WTC11 (cell line): ENCODE measurements around the gene RGS7. TPM values are rescaled to one million over a fixed set of nuclear protein-coding genes. Genes with fewer than 3 reads are reported as not detected.

ENCODE experiments used
- ATAC-seq: fragments of 200-7000 bp; cut with Tn5 transposase; 2 replicates; pipeline ENCODE4 v1.10.0; 2021; ENCODE audit warnings: mild to moderate bottlenecking, moderate library complexity
- CTCF ChIA-PET: fragments of 300-600 bp; sonication (Branson Sonifier 250); formaldehyde crosslinking; loops from one replicate; lab custom pipeline; 2021; ENCODE audit warnings: antibody characterized with exemption; lab: Charles Lee
- POLR2A ChIA-PET: fragments of 350-600 bp; sonication (Branson Sonifier 250); formaldehyde crosslinking; loops from one replicate; lab custom pipeline; 2021; ENCODE audit warnings: antibody characterized with exemption; lab: Charles Lee
- DNase-seq: peaks from one replicate; pipeline ENCODE4 v3.0.0; 2021; ENCODE audit warnings: low spot score
- H3K27ac Mint-ChIP-seq: 2 replicates; pipeline ENCODE4 v1.8.0; 2021; ENCODE audit warnings: mixed read lengths
- H3K27me3 Mint-ChIP-seq: 2 replicates; pipeline ENCODE4 v1.8.0; 2021; ENCODE audit warnings: low read depth, mild to moderate bottlenecking, moderate library complexity, mixed read lengths
- H3K36me3 Mint-ChIP-seq: 2 replicates; pipeline ENCODE4 v1.8.0; 2021; ENCODE audit warnings: mixed read lengths
- H3K4me1 Mint-ChIP-seq: 2 replicates; pipeline ENCODE4 v1.8.0; 2022; ENCODE audit warnings: mixed read lengths
- H3K4me3 Mint-ChIP-seq: 2 replicates; pipeline ENCODE4 v1.8.0; 2021; ENCODE audit warnings: mild to moderate bottlenecking, moderate library complexity, mixed read lengths
- H3K9me3 Mint-ChIP-seq: 2 replicates; pipeline ENCODE4 v1.8.0; 2021; ENCODE audit warnings: mixed read lengths
- CBFB ChIP-seq: sonication (generic); formaldehyde crosslinking; IDR thresholded peaks from 2 replicates; pipeline ENCODE4 v1.8.1; 2022; ENCODE audit warnings: mild to moderate bottlenecking, low read depth, missing genetic modification reagents
- E2F4 ChIP-seq: sonication (generic); formaldehyde crosslinking; IDR thresholded peaks from 2 replicates; pipeline ENCODE4 v1.8.1; 2022; ENCODE audit warnings: low read depth, mild to moderate bottlenecking, moderate library complexity, missing genetic modification reagents, borderline replicate concordance
- ELF4 ChIP-seq: sonication (generic); formaldehyde crosslinking; IDR thresholded peaks from 2 replicates; pipeline ENCODE4 v1.8.1; 2022; ENCODE audit warnings: low read depth, mild to moderate bottlenecking, moderate library complexity, missing genetic modification reagents
- FOXJ3 ChIP-seq: sonication (generic); formaldehyde crosslinking; IDR thresholded peaks from 2 replicates; pipeline ENCODE4 v1.9.0; 2021; ENCODE audit warnings: missing genetic modification reagents, mild to moderate bottlenecking, borderline replicate concordance
- FOXK1 ChIP-seq: sonication (generic); formaldehyde crosslinking; IDR thresholded peaks from 2 replicates; pipeline ENCODE4 v1.8.0; 2022; ENCODE audit warnings: mild to moderate bottlenecking, moderate library complexity, missing genetic modification reagents
- GABPB1 ChIP-seq: sonication (generic); formaldehyde crosslinking; IDR thresholded peaks from 2 replicates; pipeline ENCODE4 v1.8.1; 2023; ENCODE audit warnings: mild to moderate bottlenecking, missing genetic modification reagents
- HMGA2 ChIP-seq: fragments of 250-450 bp; sonication (Bioruptor Pico); IDR thresholded peaks from 2 replicates; pipeline ENCODE4 v1.4.0; 2021; ENCODE audit warnings: mild to moderate bottlenecking, moderate library complexity
- NR3C1 ChIP-seq: sonication (generic); formaldehyde crosslinking; conservative IDR thresholded peaks from 2 replicates; pipeline ENCODE4 v1.8.1; 2023; ENCODE audit warnings: low read depth, mild to moderate bottlenecking, missing genetic modification reagents
- PREB ChIP-seq: sonication (generic); formaldehyde crosslinking; IDR thresholded peaks from 2 replicates; pipeline ENCODE4 v1.8.1; 2022; ENCODE audit warnings: mild to moderate bottlenecking, missing genetic modification reagents, moderate library complexity, borderline replicate concordance
- RELA ChIP-seq: sonication (generic); formaldehyde crosslinking; IDR thresholded peaks from 2 replicates; pipeline ENCODE4 v1.8.1; 2022; ENCODE audit warnings: missing genetic modification reagents, mild to moderate bottlenecking, borderline replicate concordance
- SP1 ChIP-seq: sonication (generic); formaldehyde crosslinking; conservative IDR thresholded peaks from 2 replicates; pipeline ENCODE4 v1.8.1; 2022; ENCODE audit warnings: missing genetic modification reagents
- TP53 ChIP-seq: sonication (generic); formaldehyde crosslinking; IDR thresholded peaks from 2 replicates; pipeline ENCODE4 v1.8.1; 2023; ENCODE audit warnings: mild to moderate bottlenecking, missing genetic modification reagents
- USF2 ChIP-seq: sonication (generic); formaldehyde crosslinking; IDR thresholded peaks from 2 replicates; pipeline ENCODE4 v1.8.1; 2023; ENCODE audit warnings: mild to moderate bottlenecking, missing genetic modification reagents, moderate library complexity
- ZMAT4 ChIP-seq: fragments of 250-450 bp; sonication (Bioruptor Pico); IDR thresholded peaks from 2 replicates; pipeline ENCODE4 v1.9.0; 2021; ENCODE audit warnings: mild to moderate bottlenecking
- ZNF263 ChIP-seq: sonication (generic); formaldehyde crosslinking; IDR thresholded peaks from 2 replicates; pipeline ENCODE4 v1.8.1; 2022; ENCODE audit warnings: low read depth, mild to moderate bottlenecking, moderate library complexity, missing genetic modification reagents
- ZNF396 ChIP-seq: fragments of 250-450 bp; sonication (Bioruptor Pico); IDR thresholded peaks from 2 replicates; pipeline ENCODE4 v1.8.0; 2021; ENCODE audit warnings: mild to moderate bottlenecking, moderate library complexity, borderline replicate concordance
- ZNF416 ChIP-seq: fragments of 250-450 bp; sonication (Bioruptor Pico); IDR thresholded peaks from 2 replicates; pipeline ENCODE4 v1.9.0; 2021; ENCODE audit warnings: mild to moderate bottlenecking, inconsistent platforms
- total RNA-seq: library from RNA; stranded (reverse); gene quantifications from 3 replicates; pipeline ENCODE4 v1.2.3, GENCODE V29; 2021

The RGS7 gene
- total RNA-seq, 1 experiment from 2014 or later: 1.2 TPM

- Mint-ChIP-seq H3K4me3 (no peak overlapping the region), H3K4me1 (peaks cover 33% of the 10 kb centered on the region), H3K27me3 (no peaks in the 10 kb centered on the region), H3K36me3 (no peaks in the 10 kb centered on the region), H3K9me3 (no peaks in the 10 kb centered on the region), H3K27ac (no peak overlapping the region)
- ATAC-seq: no peak
- DNase-seq: no peak
- TF ChIP-seq PREB: no peak
- TF ChIP-seq CBFB (CRISPR knock-in tag): no peak
- no peak for TF ChIP-seq ZMAT4 (CRISPR knock-in tag)
- no peak for TF ChIP-seq ZNF396 (CRISPR knock-in tag)
- TF ChIP-seq TP53 (CRISPR knock-in tag): no peak
- no peak for TF ChIP-seq ELF4 (CRISPR knock-in tag)
- no peak for TF ChIP-seq FOXK1
- ChIA-PET POLR2A (no interaction called here), CTCF (no interaction called here)
Measured at GRCh38 chr1:241068359-241068758, 288.6 kb downstream of the RGS7 start.

GRCh38 chr1:241063276-241063675 lies 293.7 kb downstream of the RGS7 start:
- H3K27me3 Mint-ChIP-seq: no peaks in the 10 kb centered on the region
- ChIA-PET CTCF (no interaction called here), POLR2A (no interaction called here)
- H3K9me3 Mint-ChIP-seq: no peaks in the 10 kb centered on the region
- no peaks in the 10 kb centered on the region for H3K36me3 Mint-ChIP-seq
- H3K4me1 Mint-ChIP-seq: peaks cover 36% of the 10 kb centered on the region
- ATAC-seq (peak; percentile 71), DNase-seq (no peak)
- TF ChIP-seq ZNF263 (CRISPR knock-in tag) (no peak), FOXJ3 (no peak), SP1 (CRISPR knock-in tag) (no peak), GABPB1 (CRISPR knock-in tag) (no peak), NR3C1 (CRISPR knock-in tag) (no peak)
- no peak overlapping the region for H3K27ac Mint-ChIP-seq
- no peak overlapping the region for H3K4me3 Mint-ChIP-seq

- Mint-ChIP-seq H3K27me3 (no peaks in the 10 kb centered on the region), H3K36me3 (no peaks in the 10 kb centered on the region), H3K27ac (no peak overlapping the region), H3K9me3 (no peaks in the 10 kb centered on the region), H3K4me1 (peaks cover 26% of the 10 kb centered on the region), H3K4me3 (no peak overlapping the region)
- ChIA-PET POLR2A (no interaction called here), CTCF (interaction anchor here (0.8 kb wide), 1 partner anchor 336 kb away, joined by 3 read pairs; no protein-coding TSS in a partner anchor)
- DNase-seq (no peak), ATAC-seq (no peak)
- no peak for TF ChIP-seq RELA
- no peak for TF ChIP-seq ZNF416 (CRISPR knock-in tag)
- TF ChIP-seq USF2: no peak
- TF ChIP-seq GABPB1 (CRISPR knock-in tag): no peak
- TF ChIP-seq HMGA2: no peak
Measured at GRCh38 chr1:241061062-241061461, 295.9 kb downstream of the RGS7 start.

GRCh38 chr1:241048622-241049021 lies 308.4 kb downstream of the RGS7 start:
- no peaks in the 10 kb centered on the region for H3K27me3 Mint-ChIP-seq
- peak overlapping the region; percentile 54 for H3K27ac Mint-ChIP-seq
- DNase-seq (no peak), ATAC-seq (peak; percentile 43)
- ChIA-PET POLR2A (no interaction called here), CTCF (no interaction called here)
- TF ChIP-seq E2F4 (no peak), SP1 (CRISPR knock-in tag) (0 out of 2 replicates have a peak, but pooled peaks have one; percentile 13)
- no peak overlapping the region for H3K4me3 Mint-ChIP-seq
- peaks cover 5% of the 10 kb centered on the region; the same call in 1 of the 2 replicates for H3K9me3 Mint-ChIP-seq
- no peaks in the 10 kb centered on the region for H3K36me3 Mint-ChIP-seq
- H3K4me1 Mint-ChIP-seq: peaks cover 54% of the 10 kb centered on the region
